GM21367 (cell line): ENCODE data around the gene ALKBH7.
A peak's percentile ranks its signal among the peaks of the same experiment; 100 is the strongest.
"Not testable (repeated sequence)": the region's sequence is repeated elsewhere in the genome, so short reads cannot be mapped to it uniquely, and the experiment has no call there.

ENCODE experiments used
- ATAC-seq: cut with Tn5 transposase; IDR thresholded peaks from one replicate; pipeline ENCODE4 v1.9.1; 2021; ENCODE audit not compliant: unreplicated experiment

The ALKBH7 gene

GRCh38 chr19:6372594-6373095 lies at the start of gene ALKBH7:
Gene ALKBH7 (plus strand): TSS chr19:6372794. CDS start chr19:6372821, 27 bp downstream.
- peak; percentile 57 for ATAC-seq

GRCh38 chr19:6324757-6325156 lies 47.8 kb upstream of the ALKBH7 start:
- ATAC-seq: no peak

GRCh38 chr19:6325614-6326013 lies 47.0 kb upstream of the ALKBH7 start:
- no peak for ATAC-seq

GRCh38 chr19:6326815-6327214 lies 45.8 kb upstream of the ALKBH7 start:
- no peak for ATAC-seq

- no peak for ATAC-seq
These were observed 39.2 kb upstream of the ALKBH7 start, which contains the start of gene ACER1 for GRCh38 chr19:6333439-6333838. Gene ACER1 (minus strand): TSS chr19:6333612. CDS start chr19:6333551, 61 bp downstream.

- ATAC-seq: no peak
These were observed 37.9 kb upstream of the ALKBH7 start for GRCh38 chr19:6334490-6335285.

GRCh38 chr19:6340493-6341201 lies 31.9 kb upstream of the ALKBH7 start:
- ATAC-seq: no peak

- ATAC-seq: no peak
These were observed 29.1 kb upstream of the ALKBH7 start for GRCh38 chr19:6343462-6343861.

GRCh38 chr19:6349271-6349670 lies 23.3 kb upstream of the ALKBH7 start:
- not testable (repeated sequence) for ATAC-seq

- no peak for ATAC-seq
These were observed 21.9 kb upstream of the ALKBH7 start for GRCh38 chr19:6350688-6351087.

- ATAC-seq: no peak
These were observed 20.0 kb upstream of the ALKBH7 start for GRCh38 chr19:6352381-6353165.

GRCh38 chr19:6354098-6354674 lies 18.4 kb upstream of the ALKBH7 start:
- ATAC-seq: no peak

- not testable (repeated sequence) for ATAC-seq
These were observed 17.1 kb upstream of the ALKBH7 start for GRCh38 chr19:6355321-6356040.

GRCh38 chr19:6357174-6357573 lies 15.4 kb upstream of the ALKBH7 start:
- ATAC-seq: no peak

GRCh38 chr19:6358003-6358402 lies 14.6 kb upstream of the ALKBH7 start:
- no peak for ATAC-seq

- no peak for ATAC-seq
These were observed 12.8 kb upstream of the ALKBH7 start for GRCh38 chr19:6359568-6360341.

- ATAC-seq: not testable (repeated sequence)
These were observed 12.1 kb upstream of the ALKBH7 start for GRCh38 chr19:6360445-6360844.

GRCh38 chr19:6360857-6361216 lies 11.8 kb upstream of the ALKBH7 start:
- ATAC-seq: not testable (repeated sequence)

GRCh38 chr19:6362027-6362350 lies 10.6 kb upstream of the ALKBH7 start:
- ATAC-seq: no peak

GRCh38 chr19:6362351-6362801 lies 10.2 kb upstream of the ALKBH7 start:
- no peak for ATAC-seq
